Measurements from ENCODE around the gene NOTUM. TPM values are rescaled to one million over a fixed set of nuclear protein-coding genes. Genes with fewer than 3 reads are reported as not detected.
"Not testable (repeated sequence)": the region's sequence is repeated elsewhere in the genome, so short reads cannot be mapped to it uniquely, and the experiment has no call there.

Gene NOTUM
- total RNA-seq, 1 donor from 2014 or later, result 0.60 TPM

- Mint-ChIP-seq H3K27ac (no peak overlapping the region), H3K4me3 (ENCODE audit: low read depth) (peak overlapping the region; percentile 41), H3K27me3 (peaks cover 20% of the 10 kb centered on the region), H3K36me3 (ENCODE audit: insufficient read depth) (no peaks in the 10 kb centered on the region), H3K4me1 (ENCODE audit: low read depth) (peaks cover 17% of the 10 kb centered on the region), H3K9me3 (ENCODE audit: low read depth) (no peaks in the 10 kb centered on the region)
- TF ChIP-seq, protein P1, sequence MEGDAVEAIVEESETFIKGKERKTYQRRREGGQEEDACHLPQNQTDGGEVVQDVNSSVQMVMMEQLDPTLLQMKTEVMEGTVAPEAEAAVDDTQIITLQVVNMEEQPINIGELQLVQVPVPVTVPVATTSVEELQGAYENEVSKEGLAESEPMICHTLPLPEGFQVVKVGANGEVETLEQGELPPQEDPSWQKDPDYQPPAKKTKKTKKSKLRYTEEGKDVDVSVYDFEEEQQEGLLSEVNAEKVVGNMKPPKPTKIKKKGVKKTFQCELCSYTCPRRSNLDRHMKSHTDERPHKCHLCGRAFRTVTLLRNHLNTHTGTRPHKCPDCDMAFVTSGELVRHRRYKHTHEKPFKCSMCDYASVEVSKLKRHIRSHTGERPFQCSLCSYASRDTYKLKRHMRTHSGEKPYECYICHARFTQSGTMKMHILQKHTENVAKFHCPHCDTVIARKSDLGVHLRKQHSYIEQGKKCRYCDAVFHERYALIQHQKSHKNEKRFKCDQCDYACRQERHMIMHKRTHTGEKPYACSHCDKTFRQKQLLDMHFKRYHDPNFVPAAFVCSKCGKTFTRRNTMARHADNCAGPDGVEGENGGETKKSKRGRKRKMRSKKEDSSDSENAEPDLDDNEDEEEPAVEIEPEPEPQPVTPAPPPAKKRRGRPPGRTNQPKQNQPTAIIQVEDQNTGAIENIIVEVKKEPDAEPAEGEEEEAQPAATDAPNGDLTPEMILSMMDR (IDR thresholded peaks at IDR 0.05; ENCODE audit: unreplicated experiment), result no peak
- DNase-seq (ENCODE audit: low spot score, unreplicated experiment), result no peak
Measured at GRCh38 chr17:81956607-81957589, 4.1 kb downstream of the NOTUM start.

DNA sequence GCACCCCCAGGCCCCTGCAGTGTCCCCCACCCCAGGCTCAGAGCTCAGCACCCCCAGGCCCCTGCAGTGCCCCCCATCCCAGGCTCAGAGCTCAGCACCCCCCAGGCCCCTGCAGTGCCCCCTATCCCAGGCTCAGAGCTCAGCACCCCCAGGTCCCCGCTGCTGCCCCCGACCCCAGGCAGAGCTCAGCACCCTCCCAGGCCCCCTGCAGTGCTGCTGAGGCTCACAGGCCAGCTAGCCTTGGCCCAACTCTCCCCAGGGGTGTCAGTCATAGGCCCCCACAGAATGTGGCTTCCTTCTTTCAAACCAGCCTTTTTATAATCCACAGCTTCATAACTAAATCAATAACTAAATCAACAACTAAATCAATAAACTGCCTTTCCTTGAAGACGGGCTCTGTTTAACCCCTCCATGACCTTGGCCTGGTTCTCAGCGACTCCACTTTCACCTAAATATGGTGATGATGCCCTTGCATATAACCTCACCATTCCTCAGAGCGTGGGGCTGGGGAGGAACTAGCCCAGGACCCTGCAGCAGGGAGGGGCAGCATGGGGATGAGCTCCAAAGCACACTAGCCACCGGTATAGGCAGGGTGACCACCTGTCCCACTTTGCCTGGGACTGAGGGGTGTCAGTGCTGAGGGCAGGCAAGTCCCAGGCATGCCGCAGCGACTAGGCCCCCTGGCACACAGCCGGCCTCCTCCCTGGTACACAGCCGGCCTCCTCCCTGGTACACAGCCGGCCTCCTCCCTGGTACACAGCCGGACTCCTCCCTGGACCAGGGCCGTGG, 5.0 kb downstream of the NOTUM start:
- Mint-ChIP-seq H3K4me1 (ENCODE audit: low read depth) (peaks cover 17% of the 10 kb centered on the region), H3K27me3 (peaks cover 21% of the 10 kb centered on the region), H3K27ac (peak overlapping the region; percentile 76), H3K9me3 (ENCODE audit: low read depth) (no peaks in the 10 kb centered on the region), H3K36me3 (ENCODE audit: insufficient read depth) (no peaks in the 10 kb centered on the region), H3K4me3 (ENCODE audit: low read depth) (peak overlapping the region; percentile 45)
- TF ChIP-seq, protein P1 (IDR thresholded peaks at IDR 0.05; ENCODE audit: unreplicated experiment), result no peak
- DNase-seq (ENCODE audit: low spot score, unreplicated experiment), result no peak

- DNase-seq (ENCODE audit: low spot score, unreplicated experiment), result no peak
- Mint-ChIP-seq H3K36me3 (ENCODE audit: insufficient read depth) (no peaks in the 10 kb centered on the region), H3K9me3 (ENCODE audit: low read depth) (no peaks in the 10 kb centered on the region), H3K4me3 (ENCODE audit: low read depth) (no peak overlapping the region), H3K4me1 (ENCODE audit: low read depth) (peaks cover 17% of the 10 kb centered on the region), H3K27me3 (peaks cover 26% of the 10 kb centered on the region), H3K27ac (no peak overlapping the region)
- TF ChIP-seq, protein P1 (IDR thresholded peaks at IDR 0.05; ENCODE audit: unreplicated experiment), result no peak
Measured at GRCh38 chr17:81955058-81955681, 5.8 kb downstream of the NOTUM start.

GRCh38 chr17:81954131-81955057, 6.6 kb downstream of the NOTUM start:
- Mint-ChIP-seq H3K27ac (no peak overlapping the region), H3K9me3 (ENCODE audit: low read depth) (no peaks in the 10 kb centered on the region), H3K4me3 (ENCODE audit: low read depth) (no peak overlapping the region), H3K36me3 (ENCODE audit: insufficient read depth) (no peaks in the 10 kb centered on the region), H3K4me1 (ENCODE audit: low read depth) (peaks cover 17% of the 10 kb centered on the region), H3K27me3 (peaks cover 26% of the 10 kb centered on the region)
- DNase-seq (ENCODE audit: low spot score, unreplicated experiment), result no peak
- TF ChIP-seq, protein P1 (IDR thresholded peaks at IDR 0.05; ENCODE audit: unreplicated experiment), result no peak

GRCh38 chr17:81953443-81953842, 7.5 kb downstream of the NOTUM start:
- not testable (repeated sequence) for H3K4me3 Mint-ChIP-seq (ENCODE audit: low read depth); H3K36me3 Mint-ChIP-seq (ENCODE audit: insufficient read depth); H3K27ac Mint-ChIP-seq; H3K9me3 Mint-ChIP-seq (ENCODE audit: low read depth); DNase-seq (ENCODE audit: low spot score, unreplicated experiment)
- Mint-ChIP-seq H3K4me1 (ENCODE audit: low read depth) (peaks cover 15% of the 10 kb centered on the region), H3K27me3 (peaks cover 19% of the 10 kb centered on the region)
